ENCODE measurements around the gene GINS2. TPM values are rescaled to one million over a fixed set of nuclear protein-coding genes. Genes with fewer than 3 reads are reported as not detected.

GINS2 gene
- total RNA-seq, 1 donor from 2014 or later, result 0.81 TPM

- intact Hi-C loops (cut with DNase I), result no loop called here
- ATAC-seq (ENCODE audit: poor library complexity), result peak; percentile 65
- peak; percentile 69 for DNase-seq
Measured at GRCh38 chr16:85637808-85638647, 50.7 kb downstream of the GINS2 start.

GRCh38 chr16:85637061-85637807 lies 51.5 kb downstream of the GINS2 start:
- intact Hi-C loops (cut with DNase I), result no loop called here
- ATAC-seq (ENCODE audit: poor library complexity), result no peak

DNA sequence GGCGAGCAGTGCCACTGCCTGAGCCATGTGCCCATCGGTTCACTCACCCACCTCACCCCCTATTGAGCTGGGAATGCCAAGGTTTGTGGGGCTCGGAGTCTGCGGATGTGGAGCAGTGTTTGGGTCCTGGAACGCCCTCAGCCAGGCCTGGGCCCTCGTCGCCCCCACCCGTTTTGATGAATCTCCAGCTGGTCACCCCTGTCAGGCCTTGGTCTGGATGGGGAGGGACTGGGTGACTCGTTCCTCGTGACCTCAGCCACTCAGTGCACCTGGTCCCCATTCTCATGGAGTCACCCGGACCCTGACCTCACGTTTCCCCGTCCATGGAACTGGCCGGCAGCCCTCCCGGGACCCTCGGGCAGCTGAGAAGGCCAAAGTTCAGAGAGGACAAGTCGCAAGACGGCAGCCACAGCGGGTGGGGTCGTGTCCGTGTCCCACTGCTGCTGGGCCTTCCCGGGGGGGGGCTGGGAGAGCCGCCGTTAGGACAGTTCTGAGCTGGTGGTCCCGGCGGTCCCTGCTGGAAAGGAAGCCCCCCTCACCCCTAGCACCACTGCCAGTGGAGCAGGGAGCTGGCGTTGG lies 52.4 kb downstream of the GINS2 start:
- intact Hi-C loops (cut with DNase I), result no loop called here
- ATAC-seq (ENCODE audit: poor library complexity), result no peak
- DNase-seq, result no peak

More at GRCh38 chr16:85637061-85637807, 51.5 kb downstream of the GINS2 start:
- DNase-seq, result no peak

DNA sequence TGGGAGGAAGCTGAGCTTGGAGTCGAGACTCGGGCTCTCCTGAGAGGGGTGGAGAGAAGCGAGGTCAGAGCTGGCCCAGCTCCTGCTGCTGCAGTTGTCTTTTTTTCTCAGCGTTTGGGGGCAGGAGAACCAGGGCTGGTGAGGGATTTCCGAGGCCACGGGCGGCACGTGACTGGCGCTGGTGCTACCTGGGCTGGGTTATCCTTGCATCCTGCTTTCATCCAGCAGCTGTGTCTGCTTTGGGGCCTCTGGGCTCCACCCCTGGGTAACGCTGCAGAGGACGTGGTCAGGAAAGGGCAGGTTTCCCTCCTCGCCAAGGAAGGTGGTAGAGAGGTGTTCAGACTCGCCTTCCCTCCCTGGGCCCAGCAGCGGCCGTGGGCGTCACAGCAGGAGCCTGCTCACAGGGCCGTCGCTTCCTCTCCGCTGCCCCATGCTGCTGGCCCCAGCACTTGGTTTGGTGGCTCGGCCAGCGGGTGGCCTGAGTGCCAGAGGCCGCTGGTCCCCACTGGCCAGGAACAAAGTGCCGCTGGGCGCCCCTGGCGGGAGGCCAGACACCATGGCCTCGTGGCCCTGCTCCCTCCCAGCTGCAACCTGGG lies 53.1 kb downstream of the GINS2 start:
- intact Hi-C loops (cut with DNase I), result no loop called here

GRCh38 chr16:85634747-85635544 lies 53.8 kb downstream of the GINS2 start:
- DNase-seq, result no peak
- ATAC-seq (ENCODE audit: poor library complexity), result no peak
- intact Hi-C loops (cut with DNase I), result no loop called here

More for the DNA sequence above, 53.1 kb downstream of the GINS2 start:
- ATAC-seq (ENCODE audit: poor library complexity) (no peak), DNase-seq (no peak)

DNA sequence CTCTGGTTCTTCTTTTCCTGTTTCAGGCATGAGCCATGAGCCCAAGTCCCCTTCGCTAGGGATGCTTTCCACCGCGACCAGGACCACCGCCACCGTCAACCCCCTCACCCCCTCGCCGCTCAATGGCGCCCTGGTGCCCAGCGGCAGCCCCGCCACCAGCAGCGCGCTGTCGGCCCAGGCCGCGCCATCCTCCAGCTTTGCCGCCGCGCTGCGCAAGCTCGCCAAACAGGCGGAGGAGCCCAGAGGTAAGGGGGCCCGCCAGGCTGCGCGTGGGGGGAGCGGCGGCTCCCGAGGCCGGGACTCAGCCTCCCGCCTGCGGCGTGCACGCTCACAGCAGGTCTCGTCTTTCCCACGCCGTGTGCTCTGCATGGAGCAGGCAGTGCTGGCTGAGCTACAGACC lies 54.9 kb downstream of the GINS2 start:
- DNase-seq (no peak), ATAC-seq (ENCODE audit: poor library complexity) (no peak)
- intact Hi-C loops (cut with DNase I), result no loop called here

DNA sequence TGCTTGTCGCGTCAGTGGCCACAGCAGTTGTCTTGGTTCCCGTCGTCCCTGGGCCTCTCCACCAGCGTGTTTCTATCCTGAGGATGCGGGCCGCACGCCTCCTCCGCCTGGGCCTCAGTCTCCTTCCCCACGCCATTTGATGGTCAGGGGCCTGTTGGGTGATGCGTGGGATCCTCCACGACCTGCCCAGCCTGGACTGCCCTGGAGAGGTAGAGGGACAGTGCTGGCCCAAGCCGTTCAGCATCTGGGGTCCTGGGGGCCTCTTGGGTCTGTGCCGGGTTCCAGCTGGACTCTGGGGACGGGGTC lies 55.4 kb downstream of the GINS2 start:
- intact Hi-C loops (cut with DNase I), result no loop called here
- DNase-seq (no peak), ATAC-seq (ENCODE audit: poor library complexity) (no peak)

DNA sequence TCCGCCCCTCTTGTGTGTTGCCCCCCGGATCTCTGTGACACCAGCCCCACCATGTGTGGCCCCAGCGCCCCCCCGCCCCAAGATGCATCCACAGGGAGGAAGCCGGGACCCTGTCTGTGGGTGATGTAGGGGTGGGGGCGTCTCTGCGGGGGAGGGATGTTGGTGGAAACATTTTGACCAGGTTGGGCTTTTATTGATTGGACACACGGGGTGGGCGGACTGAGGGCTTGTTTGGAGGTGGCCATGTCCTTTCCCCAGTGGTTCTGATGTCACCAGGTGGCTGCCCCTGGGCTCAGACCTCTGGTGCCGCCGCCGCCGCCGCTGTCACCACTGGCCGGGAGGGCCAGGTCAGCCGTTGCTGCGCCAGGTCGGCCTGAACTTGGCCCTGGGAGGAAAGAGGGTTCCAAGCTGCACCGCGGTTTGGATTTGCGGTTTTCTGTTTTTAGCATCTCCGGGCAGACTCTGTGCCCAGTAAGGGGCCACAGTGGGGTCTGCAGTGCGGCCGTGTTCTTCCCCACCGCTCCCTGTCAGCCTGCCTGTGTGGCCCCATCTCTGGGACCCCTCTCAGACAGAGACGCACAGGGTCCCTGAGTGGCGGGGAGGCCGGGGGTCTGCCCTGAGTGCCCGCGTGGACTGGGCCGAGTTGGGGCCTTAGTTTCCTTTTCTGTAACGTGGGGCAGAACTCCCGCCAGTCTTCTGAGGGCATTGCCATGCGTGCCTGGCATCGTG lies 55.9 kb downstream of the GINS2 start:
- DNase-seq, result no peak
- no peak for ATAC-seq (ENCODE audit: poor library complexity)
- intact Hi-C loops (cut with DNase I), result no loop called here

DNA sequence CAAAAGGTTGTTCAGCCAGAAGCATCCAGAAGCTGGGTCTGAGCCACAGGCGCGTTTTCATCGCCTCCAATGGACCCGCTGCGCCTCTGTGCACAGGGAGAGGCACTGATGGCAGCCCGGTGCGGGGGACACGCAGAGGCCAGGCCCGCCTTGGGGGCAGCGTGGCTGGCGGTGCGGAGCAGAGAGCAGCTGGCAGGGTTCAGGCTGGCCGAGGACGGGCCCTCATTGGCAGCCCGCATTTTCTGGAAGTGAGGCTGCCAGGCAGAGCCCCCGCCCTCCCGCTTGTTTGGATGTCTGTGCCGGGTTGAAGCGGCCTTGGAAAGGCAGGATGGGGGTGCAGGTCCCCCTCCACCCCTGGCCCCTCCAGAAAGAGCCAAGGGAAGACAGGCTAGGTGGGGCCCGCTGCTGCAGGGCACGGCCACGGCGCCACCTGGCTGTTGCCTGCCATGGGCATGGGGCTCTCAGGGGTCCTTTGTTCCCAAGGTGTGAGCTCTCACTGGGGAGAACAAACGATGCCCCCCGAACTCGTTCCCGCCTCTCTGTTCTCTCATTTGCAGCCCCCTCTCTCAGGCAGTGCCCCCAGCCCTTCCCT lies 56.9 kb downstream of the GINS2 start:
- no peak for DNase-seq
- no peak for ATAC-seq (ENCODE audit: poor library complexity)
- intact Hi-C loops (cut with DNase I), result no loop called here

GRCh38 chr16:85631230-85631629 lies 57.5 kb downstream of the GINS2 start:
- DNase-seq (no peak), ATAC-seq (ENCODE audit: poor library complexity) (no peak)
- intact Hi-C loops (cut with DNase I), result no loop called here

DNA sequence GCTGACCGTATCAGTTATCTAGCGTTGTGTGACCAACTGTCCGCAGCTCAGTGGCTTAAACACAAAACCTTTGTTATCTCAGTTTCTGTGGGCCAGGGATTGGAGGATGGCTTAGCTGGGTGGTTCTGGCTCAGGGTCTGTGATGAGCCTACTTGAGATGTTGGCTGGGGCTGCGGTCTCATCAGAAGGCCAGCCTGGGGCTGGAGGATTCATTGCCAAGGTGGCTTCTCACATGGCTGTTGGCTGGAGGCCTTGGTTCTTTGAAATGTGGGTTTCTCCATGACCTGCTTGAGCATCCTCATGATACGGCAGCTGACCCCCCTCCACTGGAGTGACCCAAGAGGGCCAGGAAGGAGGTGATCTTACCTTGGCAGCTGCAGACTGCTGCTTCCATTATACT lies 58.9 kb downstream of the GINS2 start:
- intact Hi-C loops (cut with DNase I), result no loop called here
- ATAC-seq (ENCODE audit: poor library complexity), result no peak

GRCh38 chr16:85629326-85629725 lies 59.4 kb downstream of the GINS2 start:
- intact Hi-C loops (cut with DNase I), result no loop called here
- DNase-seq, result peak; percentile 74
- peak; percentile 55 for ATAC-seq (ENCODE audit: poor library complexity)

More for the DNA sequence above, 58.9 kb downstream of the GINS2 start:
- DNase-seq, result no peak

- DNase-seq (no peak), ATAC-seq (ENCODE audit: poor library complexity) (no peak)
- intact Hi-C loops (cut with DNase I), result no loop called here
Measured at GRCh38 chr16:85628645-85629044, 60.1 kb downstream of the GINS2 start.

DNA sequence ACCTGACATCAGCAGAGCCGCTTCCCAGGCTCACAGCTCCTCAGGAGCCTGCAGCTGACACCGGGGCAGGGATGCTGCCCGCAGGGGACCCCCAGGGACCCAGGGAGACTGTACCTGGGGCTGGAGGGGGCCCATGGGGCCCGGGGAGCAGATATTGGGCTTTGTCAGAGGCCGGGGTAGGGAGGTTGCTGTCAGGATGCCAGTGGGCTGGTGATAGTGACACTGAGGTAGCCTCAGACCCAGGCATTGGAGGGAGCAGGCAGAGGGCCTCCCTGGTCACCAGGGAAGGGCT lies 60.5 kb downstream of the GINS2 start:
- intact Hi-C loops (cut with DNase I), result no loop called here
- DNase-seq (no peak), ATAC-seq (ENCODE audit: poor library complexity) (no peak)

DNA sequence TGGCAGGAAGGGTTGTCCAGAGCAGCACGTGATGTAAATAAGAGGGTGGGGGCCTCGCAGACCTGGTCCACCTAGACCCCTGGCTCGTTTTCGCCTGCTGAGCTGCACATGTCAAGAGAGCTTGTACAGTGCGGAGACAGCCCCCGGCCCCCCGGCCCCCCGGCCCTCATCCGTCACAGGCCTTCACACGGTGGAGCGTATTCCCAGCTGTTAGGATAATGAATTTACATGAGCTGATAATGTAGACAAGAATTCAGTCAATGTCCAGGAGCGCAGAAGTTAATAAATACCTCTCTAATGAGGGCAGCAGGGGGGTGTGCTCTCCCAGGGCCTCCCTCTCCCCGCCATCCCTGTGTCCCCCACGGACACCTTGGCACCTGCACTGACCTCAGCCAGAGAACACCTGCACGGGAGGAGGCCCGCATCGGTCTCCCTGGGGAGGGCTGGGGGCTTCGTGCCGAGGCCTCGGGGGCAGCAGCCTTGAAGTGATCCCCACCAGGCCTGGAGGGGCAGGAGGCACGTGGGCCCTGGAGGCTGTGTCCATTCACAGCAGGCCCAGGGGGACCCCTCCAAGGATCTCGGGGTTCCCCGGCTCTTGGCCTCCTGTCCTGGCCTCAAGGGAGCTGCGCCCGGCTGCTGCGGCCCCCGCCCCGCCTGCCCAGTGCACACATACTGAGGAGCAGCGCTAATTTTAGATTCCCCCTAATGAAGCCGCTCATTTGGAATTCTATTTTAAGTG lies 61.1 kb downstream of the GINS2 start:
- ATAC-seq (ENCODE audit: poor library complexity) (peak; percentile 82), DNase-seq (peak; percentile 66)
- intact Hi-C loops (cut with DNase I), result no loop called here

- ATAC-seq (ENCODE audit: poor library complexity), result no peak
- intact Hi-C loops (cut with DNase I), result no loop called here
- DNase-seq, result no peak
Measured at GRCh38 chr16:85627089-85627488, 61.7 kb downstream of the GINS2 start.

All from Right ventricle myocardium superior (tissue), 1 donor.